Measurements from ENCODE around the gene OAS2. TPM values are rescaled to one million over a fixed set of nuclear protein-coding genes. Genes with fewer than 3 reads are reported as not detected.

OAS2 gene
- total and polyA plus RNA-seq, 10 of the 15 experiments (the other 5 are each of a cell fraction or from before 2014, with no cell fraction given) = 32.4 to 290 (median 90.2) TPM

- no peak for DNase-seq (ENCODE audit: low read depth, low spot score)
- no peak overlapping the region for H3K9ac ChIP-seq (ENCODE audit: control insufficient read depth, insufficient read depth, low read length)
- no TSS peak for BruUV-seq (replicated peaks)
- no peaks in the 10 kb centered on the region for H3K27me3 ChIP-seq (replicated peaks in 1 of 2; ENCODE audit: control insufficient read depth in 2 of 2, insufficient read depth in 2 of 2, low read length in 1 of 2)
- WGBS (ENCODE audit: insufficient coverage, insufficient replicate concordance, low lambda C conversion rate, missing lambda C conversion rate) = 57% methylated on average over 4 of the region's 4 CpGs
- no peaks in the 10 kb centered on the region for H3K9me3 ChIP-seq (replicated peaks; ENCODE audit: control insufficient read depth, insufficient read depth, low read length)
- no peaks in the 10 kb centered on the region for H3K36me3 ChIP-seq (ENCODE audit: control insufficient read depth in 2 of 2, insufficient read depth in 2 of 2, low read length in 1 of 2)
- FAIRE-seq = no peak
- H3K4me3 ChIP-seq = no peak overlapping the region
- ATAC-seq = no peak
- H3K4me1 ChIP-seq (ENCODE audit: control insufficient read depth, insufficient read depth, low read length) = no peaks in the 10 kb centered on the region
- no peak overlapping the region for H3K4me2 ChIP-seq (ENCODE audit: control insufficient read depth, insufficient read depth)
- in situ Hi-C loops (cut with MboI) = loop anchor here (10.0 kb wide), 1 partner anchor 55 kb away; no protein-coding TSS in a partner anchor
- H2AFZ ChIP-seq (ENCODE audit: control insufficient read depth, low read depth, low read length) = no peak overlapping the region
- no peaks in the 10 kb centered on the region for H4K20me1 ChIP-seq (ENCODE audit: control insufficient read depth, insufficient read depth)
- intact Hi-C loops (cut with micrococcal nuclease; ENCODE audit: unreplicated experiment) = no loop called here
- ChIA-PET RAD21 (ENCODE audit: unreplicated experiment) (no interaction called here), SMC1A (ENCODE audit: uncharacterized antibody, unreplicated experiment) (interaction anchor here (0.8 to 1.3 kb wide), 2 partner anchors 47 kb away, joined by 3 to 5 read pairs; no protein-coding TSS in a partner anchor), CTCF (interaction anchor here (0.7 to 2.9 kb wide), 4 partner anchors 47 to 140 kb away, joined by 3 to 11 read pairs (median 5); no protein-coding TSS in a partner anchor), POLR2A (interaction anchor here (0.8 kb wide), 1 partner anchor 145 kb away, joined by 3 read pairs; no protein-coding TSS in a partner anchor)
- H3K27ac ChIP-seq (ENCODE audit: control insufficient read depth, insufficient read depth) = no peak overlapping the region
- H3K79me2 ChIP-seq (ENCODE audit: control insufficient read depth, insufficient read depth, low read length) = no peaks in the 10 kb centered on the region
- TF ChIP-seq BCL3 (IDR thresholded peaks at IDR 0.05; ENCODE audit: borderline replicate concordance, insufficient read depth, low read depth, low read length, poor library complexity, severe bottlenecking) (no peak), CBX3 (IDR thresholded peaks at IDR 0.05; ENCODE audit: borderline replicate concordance, low read depth) (no peak), SPI1 (IDR thresholded peaks at IDR 0.05; ENCODE audit: borderline replicate concordance, insufficient read depth, low read depth, low read length) (no peak), IRF4 (IDR thresholded peaks at IDR 0.05; ENCODE audit: low read depth, low read length) (no peak), BRCA1 (IDR thresholded peaks at IDR 0.05; ENCODE audit: low read depth, low read length) (no peak), CBFB (IDR thresholded peaks at IDR 0.05; ENCODE audit: low read depth) (no peak), JUND (IDR thresholded peaks at IDR 0.05; ENCODE audit: low read depth, low read length) (no peak), MTA2 (IDR thresholded peaks at IDR 0.05; ENCODE audit: low read depth) (no peak), MTA3 (IDR thresholded peaks at IDR 0.05; ENCODE audit: borderline replicate concordance, low read length) (no peak), BMI1 (IDR thresholded peaks at IDR 0.05; ENCODE audit: borderline replicate concordance) (no peak), RB1 (IDR thresholded peaks at IDR 0.05; ENCODE audit: borderline replicate concordance) (no peak), SMC3 (IDR thresholded peaks at IDR 0.05; ENCODE audit: borderline replicate concordance, low read length) (no peak), EGR1 (IDR thresholded peaks at IDR 0.05; ENCODE audit: borderline replicate concordance in 1 of 2, low read depth in 2 of 2, low read length in 2 of 2) (no peak), SIX5 (IDR thresholded peaks at IDR 0.05; ENCODE audit: low read depth, low read length, severe bottlenecking) (no peak), ZBTB40 (IDR thresholded peaks at IDR 0.05; ENCODE audit: borderline replicate concordance) (no peak)
- TF ChIP-seq, protein P1, sequence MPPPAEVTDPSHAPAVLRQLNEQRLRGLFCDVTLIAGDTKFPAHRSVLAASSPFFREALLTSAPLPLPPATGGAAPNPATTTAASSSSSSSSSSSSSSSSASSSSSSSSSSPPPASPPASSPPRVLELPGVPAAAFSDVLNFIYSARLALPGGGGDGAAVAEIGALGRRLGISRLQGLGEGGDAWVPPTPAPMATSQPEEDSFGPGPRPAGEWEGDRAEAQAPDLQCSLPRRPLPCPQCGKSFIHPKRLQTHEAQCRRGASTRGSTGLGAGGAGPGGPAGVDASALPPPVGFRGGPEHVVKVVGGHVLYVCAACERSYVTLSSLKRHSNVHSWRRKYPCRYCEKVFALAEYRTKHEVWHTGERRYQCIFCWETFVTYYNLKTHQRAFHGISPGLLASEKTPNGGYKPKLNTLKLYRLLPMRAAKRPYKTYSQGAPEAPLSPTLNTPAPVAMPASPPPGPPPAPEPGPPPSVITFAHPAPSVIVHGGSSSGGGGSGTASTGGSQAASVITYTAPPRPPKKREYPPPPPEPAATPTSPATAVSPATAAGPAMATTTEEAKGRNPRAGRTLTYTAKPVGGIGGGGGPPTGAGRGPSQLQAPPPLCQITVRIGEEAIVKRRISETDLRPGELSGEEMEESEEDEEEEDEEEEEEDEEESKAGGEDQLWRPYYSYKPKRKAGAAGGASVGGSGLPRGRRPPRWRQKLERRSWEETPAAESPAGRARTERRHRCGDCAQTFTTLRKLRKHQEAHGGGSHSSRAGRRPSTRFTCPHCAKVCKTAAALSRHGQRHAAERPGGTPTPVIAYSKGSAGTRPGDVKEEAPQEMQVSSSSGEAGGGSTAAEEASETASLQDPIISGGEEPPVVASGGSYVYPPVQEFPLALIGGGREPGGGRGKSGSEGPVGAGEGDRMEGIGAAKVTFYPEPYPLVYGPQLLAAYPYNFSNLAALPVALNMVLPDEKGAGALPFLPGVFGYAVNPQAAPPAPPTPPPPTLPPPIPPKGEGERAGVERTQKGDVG (CRISPR knock-in tag; IDR thresholded peaks at IDR 0.05) = no peak
Measured at GRCh38 chr12:113039911-113040445, 61.7 kb downstream of the OAS2 start.
